Cerebellar nuclear complex (tissue), 1 donor: ENCODE results near the gene ZP4.
"Not testable (repeated sequence)": the region's sequence is repeated elsewhere in the genome, so short reads cannot be mapped to it uniquely, and the experiment has no call there.

ENCODE experiments used
- DNase-seq, 2 experiments: peaks; one replicate each; lab custom pipeline; 2025; lab: John Stamatoyannopoulos, UW

ZP4 gene

GRCh38 chr1:237877631-237878030 lies 13.1 kb downstream of the ZP4 start:
- DNase-seq = no peak

DNA sequence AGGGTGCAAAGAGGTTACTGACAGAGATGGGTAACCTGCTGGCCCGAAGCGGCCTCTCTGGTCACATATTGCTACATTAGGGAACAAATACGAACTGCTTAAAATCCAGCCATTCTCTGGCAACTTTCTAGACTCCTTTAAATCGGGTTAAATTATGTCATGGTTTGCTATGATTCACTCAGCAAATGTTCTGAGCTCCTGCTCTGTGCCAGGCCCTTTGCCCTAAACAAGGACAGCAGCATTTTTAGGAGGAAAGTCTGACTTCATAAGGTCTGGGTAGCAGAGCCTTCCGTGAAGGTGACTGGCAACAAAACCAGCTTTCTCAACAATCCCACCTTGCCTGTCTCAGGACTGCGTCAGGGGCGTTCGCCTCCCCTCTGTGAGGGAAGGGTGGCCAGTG lies 15.4 kb downstream of the ZP4 start:
- no peak for DNase-seq

GRCh38 chr1:237873487-237874211 lies 17.1 kb downstream of the ZP4 start:
- DNase-seq = no peak

- DNase-seq = no peak
These were observed 21.7 kb downstream of the ZP4 start for GRCh38 chr1:237868817-237869600.

GRCh38 chr1:237867380-237867888 lies 23.3 kb downstream of the ZP4 start:
- DNase-seq = no peak

- DNase-seq = no peak
These were observed 26.1 kb downstream of the ZP4 start for GRCh38 chr1:237864338-237865244.

DNA sequence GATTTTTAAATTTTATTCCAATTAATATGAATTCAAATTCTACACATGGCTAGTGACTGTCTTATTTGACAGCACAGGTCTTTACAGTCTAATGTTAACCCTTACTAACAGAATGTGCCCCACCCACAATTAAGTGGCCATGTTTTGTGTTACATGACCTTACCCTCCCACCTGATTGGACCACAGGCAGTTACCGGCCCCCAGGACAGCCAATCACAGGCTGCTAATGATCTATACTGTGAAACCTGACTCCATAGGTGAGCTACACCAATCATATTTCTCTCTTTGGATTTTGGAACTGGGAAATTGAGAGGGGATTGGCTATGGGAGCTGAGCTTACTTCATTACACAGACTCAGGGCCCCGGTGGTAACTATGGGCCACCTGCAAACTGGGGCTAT lies 27.5 kb downstream of the ZP4 start:
- DNase-seq = no peak

- DNase-seq = no peak
These were observed 28.8 kb downstream of the ZP4 start for GRCh38 chr1:237861944-237862343.

DNA sequence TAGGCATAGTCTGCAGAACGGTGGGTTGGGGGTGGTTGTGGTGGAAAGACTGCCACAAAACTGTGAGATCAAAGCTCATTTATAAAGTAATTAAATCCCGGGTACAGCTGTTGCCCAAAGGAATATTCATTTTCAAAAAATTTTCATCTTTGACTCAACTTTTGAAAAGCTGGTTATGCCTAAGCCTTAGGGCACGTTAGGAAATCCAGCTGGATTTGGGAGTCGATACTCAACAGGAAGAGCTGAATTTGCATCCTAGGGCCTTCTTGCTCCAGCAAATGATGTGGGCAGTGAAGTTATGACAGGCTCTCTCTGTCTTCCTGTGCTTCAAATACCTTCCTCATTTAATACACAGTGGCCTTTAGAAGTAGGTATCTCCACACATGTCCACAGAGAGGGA lies 31.7 kb downstream of the ZP4 start:
- DNase-seq = no peak

- no peak for DNase-seq
These were observed 33.3 kb downstream of the ZP4 start for GRCh38 chr1:237857455-237857854.

DNA sequence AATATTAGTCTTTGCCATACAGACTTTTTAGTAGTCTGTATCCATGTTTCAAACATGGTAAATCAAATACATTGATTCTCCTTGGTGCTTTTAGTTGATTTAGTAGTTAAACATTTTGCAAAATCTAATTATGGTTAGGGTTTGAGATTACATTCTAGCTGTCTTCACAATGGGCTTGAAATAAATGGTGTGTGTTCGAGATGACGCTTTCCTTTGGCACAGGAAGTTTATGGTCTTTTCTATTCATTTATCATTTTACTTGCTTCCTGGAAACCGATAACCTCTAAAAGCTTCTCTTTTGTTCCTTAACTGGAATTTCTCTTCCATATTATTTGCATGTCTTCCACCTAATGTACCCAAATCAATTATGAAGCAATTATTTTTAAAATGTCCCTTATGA lies 38.4 kb downstream of the ZP4 start:
- DNase-seq = no peak

DNA sequence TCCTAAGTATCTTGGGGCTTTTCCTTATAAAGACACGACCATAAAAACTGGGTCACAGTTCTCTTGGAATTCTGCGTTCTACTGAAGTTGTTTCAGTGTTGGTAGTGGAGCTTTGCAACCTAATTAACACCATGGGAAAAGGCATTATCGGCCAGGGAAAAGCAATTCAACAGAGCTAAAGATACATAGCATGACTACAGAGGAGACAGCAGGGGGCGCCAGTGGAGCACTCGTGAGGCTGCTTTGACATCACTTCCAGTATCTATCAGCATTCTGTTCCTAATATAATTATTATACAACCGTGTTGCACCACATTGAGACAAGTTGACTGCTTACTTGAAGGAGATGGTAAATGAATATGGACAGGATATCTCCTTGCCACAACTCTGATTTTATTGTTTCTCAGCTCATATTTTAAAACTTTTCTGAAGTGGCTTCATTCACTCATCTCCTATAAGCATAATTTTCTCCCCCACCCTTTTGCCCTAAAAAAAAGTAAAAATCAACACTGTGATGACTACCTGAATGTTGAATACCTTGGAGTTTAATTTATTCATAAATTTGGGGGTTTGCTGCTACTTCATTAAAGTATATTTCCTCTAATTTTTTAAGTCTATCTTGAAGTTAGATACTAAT lies 39.4 kb downstream of the ZP4 start:
- DNase-seq = no peak

DNA sequence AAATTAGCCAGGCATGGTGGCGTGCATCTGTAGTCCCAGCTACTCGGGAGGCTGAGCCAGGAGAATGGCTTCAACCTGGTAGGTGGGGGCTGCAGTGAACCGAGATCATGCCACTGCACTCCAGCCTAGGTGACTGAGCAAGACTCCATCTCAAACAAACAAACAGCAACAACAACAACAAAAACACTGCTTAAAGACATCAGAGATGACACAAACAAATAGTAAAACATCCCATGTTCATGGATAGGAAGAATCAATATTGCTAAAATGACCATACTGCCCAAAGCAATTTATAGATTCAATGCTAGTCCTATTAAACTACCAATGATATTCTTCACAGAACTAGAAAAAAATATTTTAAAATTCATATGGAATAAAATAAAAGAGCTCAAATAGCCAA lies 47.2 kb downstream of the ZP4 start:
- not testable (repeated sequence) for DNase-seq

DNA sequence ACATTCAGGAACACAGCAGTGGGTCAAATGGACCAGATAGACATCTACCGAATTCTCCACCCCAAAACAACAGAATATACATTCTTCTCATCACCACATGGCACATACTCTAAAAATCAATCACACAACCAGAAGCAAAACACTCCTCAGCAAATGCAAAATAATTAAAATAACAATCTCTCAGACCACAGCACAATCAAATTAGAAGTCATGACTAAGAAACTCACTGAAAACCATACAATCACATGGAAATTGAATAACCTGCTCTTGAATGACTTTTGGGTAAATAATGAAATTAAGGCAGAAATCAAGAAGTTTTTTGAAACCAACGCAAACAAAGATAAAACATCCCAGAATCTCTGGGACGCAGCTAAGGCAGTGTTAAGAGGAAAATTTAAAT lies 49.2 kb downstream of the ZP4 start:
- DNase-seq = no peak

DNA sequence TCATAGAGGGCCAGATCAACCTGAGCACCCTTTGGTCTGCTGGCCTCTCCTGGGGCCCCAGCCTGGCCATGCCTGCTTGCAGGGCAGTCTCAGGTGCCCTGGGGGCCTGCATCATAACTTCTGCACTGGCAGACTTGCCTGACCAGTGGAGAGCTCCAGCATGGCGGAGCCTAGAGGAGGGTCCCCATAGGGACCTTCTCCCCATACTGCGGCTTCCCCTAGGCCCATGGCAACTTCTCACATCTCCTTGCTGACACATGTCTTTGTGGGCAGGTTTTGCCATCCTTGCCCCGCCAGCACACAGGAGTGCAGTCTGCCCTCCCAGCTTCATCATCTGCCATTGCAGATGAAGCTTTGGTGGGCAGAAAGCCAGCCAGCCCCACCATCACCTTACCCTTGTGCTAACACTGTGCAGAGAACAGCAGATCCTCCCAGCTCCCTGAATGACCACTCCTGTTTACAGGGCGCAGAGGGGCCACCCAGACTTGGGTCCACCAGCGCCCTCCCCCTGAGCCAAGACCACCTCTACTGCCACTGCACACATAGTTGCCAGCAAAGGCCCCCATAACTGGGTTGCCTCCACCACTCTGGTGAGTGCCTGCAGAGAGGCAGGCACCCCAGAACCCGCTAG lies 51.7 kb downstream of the ZP4 start:
- DNase-seq = no peak

- DNase-seq = no peak
These were observed 52.4 kb downstream of the ZP4 start for GRCh38 chr1:237838320-237838719.

DNA sequence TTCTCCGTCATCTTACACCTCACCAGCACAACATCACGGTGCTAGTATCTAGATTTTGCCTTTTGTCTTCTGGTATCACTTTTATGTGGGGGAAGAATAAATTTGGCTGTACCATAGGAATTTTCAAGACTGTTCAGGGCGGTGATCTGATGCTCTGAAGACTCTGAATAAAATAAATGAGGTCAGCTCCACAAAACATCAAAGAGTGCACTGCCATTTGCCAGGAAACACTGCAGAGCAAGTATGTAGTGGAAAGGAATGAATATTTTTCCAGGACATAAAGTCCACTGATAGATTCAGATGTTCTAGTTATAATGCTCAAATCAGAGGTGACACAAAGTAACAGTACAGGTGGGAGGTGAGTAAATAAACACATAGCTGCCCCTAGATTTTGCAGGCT lies 56.3 kb downstream of the ZP4 start:
- no peak for DNase-seq

GRCh38 chr1:237834048-237834447 lies 56.7 kb downstream of the ZP4 start:
- no peak for DNase-seq

GRCh38 chr1:237832858-237833257 lies 57.9 kb downstream of the ZP4 start:
- DNase-seq = no peak
